Measurements from ENCODE around the gene TMED6.
"Not testable (repeated sequence)": the region's sequence is repeated elsewhere in the genome, so short reads cannot be mapped to it uniquely, and the experiment has no call there.

TMED6 gene

GRCh38 chr16:69296771-69297170 lies 54.8 kb downstream of the TMED6 start:
- DNase-seq: not testable (repeated sequence)

GRCh38 chr16:69294051-69294450 lies 57.5 kb downstream of the TMED6 start:
- no peak for DNase-seq

- no peak for DNase-seq
Measured at GRCh38 chr16:69293401-69293800, 58.2 kb downstream of the TMED6 start.

Measured in CD4-positive, alpha-beta T cell treated with Interferon gamma for 1 hour (primary cell).